ENCODE measurements around the gene FCRL5. TPM values are rescaled to one million over a fixed set of nuclear protein-coding genes. Genes with fewer than 3 reads are reported as not detected.
"Not testable (repeated sequence)": the region's sequence is repeated elsewhere in the genome, so short reads cannot be mapped to it uniquely, and the experiment has no call there.

FCRL5 gene
- total RNA-seq, 4 donors from 2014 or later = not detected

DNA sequence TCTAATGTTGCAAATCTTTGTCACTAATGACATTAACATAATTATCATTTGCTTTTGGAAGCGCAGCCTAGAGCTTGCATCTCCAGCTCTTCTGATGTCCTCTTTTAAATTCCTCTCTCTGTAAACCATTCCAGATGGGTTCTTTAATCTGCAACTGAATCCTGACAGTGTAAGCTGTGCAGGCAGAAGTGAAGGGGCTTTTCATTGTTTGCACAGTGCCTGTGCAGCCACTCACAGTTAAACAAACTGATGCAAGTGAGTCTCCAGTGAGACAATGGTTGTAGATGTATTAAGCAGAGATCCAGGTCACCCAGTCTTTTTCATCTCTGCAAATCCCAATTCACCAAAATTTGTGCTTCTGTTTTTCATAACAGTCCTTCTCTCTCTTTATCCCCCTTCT, 22.5 kb upstream of the FCRL5 start:
- WGBS, 2 donors = 57 to 62% methylated on average over 1 of the region's 1 CpG

GRCh38 chr1:157566484-157567300, 14.4 kb upstream of the FCRL5 start:
- intact Hi-C loops (cut with DNase I; ENCODE audit: low total_unique reads) = no loop called here
- 85 to 90% methylated on average over 14 of the region's 14 CpGs for WGBS, 2 donors
- H3K4me3 ChIP-seq (ENCODE audit: low read depth, poor library complexity, severe bottlenecking) = no peak overlapping the region
- DNase-seq (ENCODE audit: low spot score in 2 of 2) = no peak
- TF ChIP-seq POLR2A (IDR thresholded peaks at IDR 0.05) = no peak
- TF ChIP-seq, protein P1, sequence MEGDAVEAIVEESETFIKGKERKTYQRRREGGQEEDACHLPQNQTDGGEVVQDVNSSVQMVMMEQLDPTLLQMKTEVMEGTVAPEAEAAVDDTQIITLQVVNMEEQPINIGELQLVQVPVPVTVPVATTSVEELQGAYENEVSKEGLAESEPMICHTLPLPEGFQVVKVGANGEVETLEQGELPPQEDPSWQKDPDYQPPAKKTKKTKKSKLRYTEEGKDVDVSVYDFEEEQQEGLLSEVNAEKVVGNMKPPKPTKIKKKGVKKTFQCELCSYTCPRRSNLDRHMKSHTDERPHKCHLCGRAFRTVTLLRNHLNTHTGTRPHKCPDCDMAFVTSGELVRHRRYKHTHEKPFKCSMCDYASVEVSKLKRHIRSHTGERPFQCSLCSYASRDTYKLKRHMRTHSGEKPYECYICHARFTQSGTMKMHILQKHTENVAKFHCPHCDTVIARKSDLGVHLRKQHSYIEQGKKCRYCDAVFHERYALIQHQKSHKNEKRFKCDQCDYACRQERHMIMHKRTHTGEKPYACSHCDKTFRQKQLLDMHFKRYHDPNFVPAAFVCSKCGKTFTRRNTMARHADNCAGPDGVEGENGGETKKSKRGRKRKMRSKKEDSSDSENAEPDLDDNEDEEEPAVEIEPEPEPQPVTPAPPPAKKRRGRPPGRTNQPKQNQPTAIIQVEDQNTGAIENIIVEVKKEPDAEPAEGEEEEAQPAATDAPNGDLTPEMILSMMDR (IDR thresholded peaks at IDR 0.05) = no peak

More for the DNA sequence above, 22.5 kb upstream of the FCRL5 start:
- no peak overlapping the region for H3K4me3 ChIP-seq (ENCODE audit: low read depth, poor library complexity, severe bottlenecking)
- TF ChIP-seq, protein P1 (IDR thresholded peaks at IDR 0.05) = no peak
- no peak for TF ChIP-seq POLR2A (IDR thresholded peaks at IDR 0.05)
- no peak for DNase-seq (ENCODE audit: low spot score in 2 of 2)
- intact Hi-C loops (cut with DNase I; ENCODE audit: low total_unique reads) = no loop called here

DNA sequence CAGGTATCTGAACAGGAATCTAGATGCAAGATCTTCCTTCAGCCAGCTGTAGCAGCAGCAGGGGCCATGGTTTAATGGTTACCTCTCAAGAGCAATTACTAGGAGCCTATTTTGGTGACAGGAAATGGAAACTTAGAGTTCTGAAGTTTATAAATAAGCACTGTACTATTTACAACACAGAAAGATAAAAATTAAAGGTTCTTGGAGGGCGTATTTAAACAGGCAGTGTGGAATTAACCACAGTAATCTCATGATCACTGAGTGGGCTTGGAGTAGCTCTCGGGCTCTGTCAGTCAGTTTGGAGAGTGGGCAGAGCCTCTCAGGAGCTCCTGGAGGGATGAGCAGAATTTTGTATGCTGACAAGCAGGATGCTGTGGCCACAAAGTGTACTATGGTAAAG, 10.2 kb upstream of the FCRL5 start:
- intact Hi-C loops (cut with DNase I; ENCODE audit: low total_unique reads) = no loop called here
- TF ChIP-seq POLR2A (IDR thresholded peaks at IDR 0.05) = no peak
- TF ChIP-seq, protein P1 (IDR thresholded peaks at IDR 0.05) = no peak
- WGBS, 2 donors = 45 to 57% methylated on average over 2 of the region's 2 CpGs
- DNase-seq (ENCODE audit: low spot score in 2 of 2) = no peak
- H3K4me3 ChIP-seq (ENCODE audit: low read depth, poor library complexity, severe bottlenecking) = no peak overlapping the region

DNA sequence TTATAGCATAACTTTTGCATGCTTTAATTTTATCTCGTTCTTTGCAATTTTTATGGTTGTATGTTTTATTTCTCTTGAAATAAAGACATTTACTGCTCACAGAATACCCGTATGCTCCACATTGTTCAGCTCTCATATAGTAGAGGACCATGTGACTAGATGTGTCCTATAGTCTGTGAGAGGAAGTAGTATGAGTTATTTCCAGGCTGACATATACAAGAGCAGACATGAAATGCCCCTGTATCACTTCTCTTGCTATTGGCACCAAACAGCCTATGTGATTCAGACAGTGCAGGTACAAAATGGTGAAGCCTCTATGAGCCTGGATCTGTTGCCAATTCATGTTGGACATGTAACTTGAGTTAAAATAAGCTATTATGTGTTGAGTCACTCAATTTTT, 5.8 kb upstream of the FCRL5 start:
- TF ChIP-seq, protein P1 (IDR thresholded peaks at IDR 0.05) = no peak
- no peak for TF ChIP-seq POLR2A (IDR thresholded peaks at IDR 0.05)
- no peak for DNase-seq (ENCODE audit: low spot score in 2 of 2)
- intact Hi-C loops (cut with DNase I; ENCODE audit: low total_unique reads) = no loop called here
- no peak overlapping the region for H3K4me3 ChIP-seq (ENCODE audit: low read depth, poor library complexity, severe bottlenecking)
- WGBS, 2 donors = 64 to 65% methylated on average over 2 of the region's 2 CpGs

DNA sequence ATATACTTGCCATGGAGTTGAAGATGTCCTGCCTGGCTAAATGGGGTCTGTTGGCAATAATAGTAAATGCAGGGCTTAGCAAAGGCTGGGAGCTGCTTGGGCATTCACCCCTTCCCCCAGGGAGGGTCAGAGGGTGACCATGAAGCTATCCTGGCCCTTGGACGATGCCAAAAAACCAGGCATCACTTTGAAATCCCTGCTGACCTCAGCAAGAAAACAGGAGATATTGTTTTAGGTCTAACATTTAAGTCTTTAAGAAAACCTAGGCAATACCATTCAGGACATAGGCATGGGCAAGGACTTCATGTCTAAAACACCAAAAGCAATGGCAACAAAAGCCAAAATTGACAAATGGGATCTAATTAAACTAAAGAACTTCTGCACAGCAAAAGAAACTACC, 4.2 kb downstream of the FCRL5 start:
- DNase-seq (ENCODE audit: low spot score in 2 of 2); intact Hi-C loops (cut with DNase I; ENCODE audit: low total_unique reads); H3K4me3 ChIP-seq (ENCODE audit: low read depth, poor library complexity, severe bottlenecking): not testable (repeated sequence)
- WGBS, 2 donors = 63 to 79% methylated on average over 1 of the region's 1 CpG

GRCh38 chr1:157542676-157543075, 9.6 kb downstream of the FCRL5 start:
- DNase-seq (ENCODE audit: low spot score in 2 of 2) = no peak
- WGBS, 2 donors = 63 to 67% methylated on average over 6 of the region's 6 CpGs

More at GRCh38 chr1:157542676-157543075, 9.6 kb downstream of the FCRL5 start:
- intact Hi-C loops (cut with DNase I; ENCODE audit: low total_unique reads) = no loop called here
- H3K4me3 ChIP-seq (ENCODE audit: low read depth, poor library complexity, severe bottlenecking) = no peak overlapping the region
- TF ChIP-seq POLR2A (IDR thresholded peaks at IDR 0.05) = no peak
- TF ChIP-seq, protein P1 (IDR thresholded peaks at IDR 0.05) = no peak
